ENCODE data around the gene FGF14. TPM values are rescaled to one million over a fixed set of nuclear protein-coding genes. Genes with fewer than 3 reads are reported as not detected.

The FGF14 gene
- total and polyA plus RNA-seq, 3 experiments from 2014 or later, result not detected

GRCh38 chr13:101979825-101980224 lies 422.0 kb downstream of the FGF14 start:
- no peak overlapping the region for H3K27ac ChIP-seq (ENCODE audit: low read depth, low read length)
- Mint-ChIP-seq H3K36me3 (peaks cover 0 to 3% (median 0%) of the 10 kb centered on the region in 3 donors), H3K4me1 (no peaks in the 10 kb centered on the region), H3K27ac (no peak overlapping the region), H3K9me3 (peaks cover 0 to 1% (median 0%) of the 10 kb centered on the region in 5 donors), H3K27me3 (peaks cover 0 to 6% of the 10 kb centered on the region in 2 donors), H3K4me3 (no peak overlapping the region)
- ChIA-PET CTCF (no interaction called here), POLR2A (no interaction called here)
- no peaks in the 10 kb centered on the region for H3K27me3 ChIP-seq (ENCODE audit: insufficient read depth, low read length, poor library complexity, severe bottlenecking)
- H3K9me3 ChIP-seq (ENCODE audit: low read length), result no peaks in the 10 kb centered on the region
- no peak overlapping the region for H3K4me3 ChIP-seq (ENCODE audit: low read length)
- no peak for DNase-seq
- H3K36me3 ChIP-seq (ENCODE audit: insufficient read depth, low read length), result no peaks in the 10 kb centered on the region
- no peaks in the 10 kb centered on the region for H3K4me1 ChIP-seq (ENCODE audit: insufficient read depth, low read length)

- Mint-ChIP-seq H3K4me3 (no peak overlapping the region), H3K27ac (no peak overlapping the region), H3K27me3 (peaks cover 0 to 6% of the 10 kb centered on the region in 2 donors), H3K9me3 (peaks cover 0 to 1% (median 0%) of the 10 kb centered on the region in 5 donors), H3K36me3 (peaks cover 0 to 3% (median 0%) of the 10 kb centered on the region in 3 donors), H3K4me1 (no peaks in the 10 kb centered on the region)
- CTCF ChIA-PET, result no interaction called here
- no peaks in the 10 kb centered on the region for H3K27me3 ChIP-seq (ENCODE audit: insufficient read depth, low read length, poor library complexity, severe bottlenecking)
- no peaks in the 10 kb centered on the region for H3K36me3 ChIP-seq (ENCODE audit: insufficient read depth, low read length)
- H3K9me3 ChIP-seq (ENCODE audit: low read length), result no peaks in the 10 kb centered on the region
- H3K27ac ChIP-seq (ENCODE audit: low read depth, low read length), result no peak overlapping the region
- H3K4me3 ChIP-seq (ENCODE audit: low read length), result no peak overlapping the region
- H3K4me1 ChIP-seq (ENCODE audit: insufficient read depth, low read length), result no peaks in the 10 kb centered on the region
- POLR2A ChIA-PET, result no interaction called here
- no peak for DNase-seq
Measured at GRCh38 chr13:101978552-101979315, 423.1 kb downstream of the FGF14 start.

- peaks cover 0 to 3% (median 0%) of the 10 kb centered on the region in 3 donors for H3K36me3 Mint-ChIP-seq
- Histone ChIP-seq H3K4me1 (ENCODE audit: insufficient read depth, low read length) (no peaks in the 10 kb centered on the region), H3K27me3 (ENCODE audit: insufficient read depth, low read length, poor library complexity, severe bottlenecking) (no peaks in the 10 kb centered on the region), H3K36me3 (ENCODE audit: insufficient read depth, low read length) (no peaks in the 10 kb centered on the region), H3K27ac (ENCODE audit: low read depth, low read length) (no peak overlapping the region), H3K9me3 (ENCODE audit: low read length) (no peaks in the 10 kb centered on the region), H3K4me3 (ENCODE audit: low read length) (no peak overlapping the region)
- H3K27ac Mint-ChIP-seq, result no peak overlapping the region
- ChIA-PET CTCF (no interaction called here), POLR2A (no interaction called here)
- peaks cover 0 to 6% of the 10 kb centered on the region in 2 donors for H3K27me3 Mint-ChIP-seq
- no peak for DNase-seq
- peaks cover 0 to 1% (median 0%) of the 10 kb centered on the region in 5 donors for H3K9me3 Mint-ChIP-seq
- H3K4me3 Mint-ChIP-seq, result no peak overlapping the region
- H3K4me1 Mint-ChIP-seq, result no peaks in the 10 kb centered on the region
Measured at GRCh38 chr13:101977475-101977874, 424.4 kb downstream of the FGF14 start.

- H3K27ac Mint-ChIP-seq, result no peak overlapping the region
- H3K9me3 ChIP-seq (ENCODE audit: low read length), result no peaks in the 10 kb centered on the region
- peaks cover 0 to 3% (median 0%) of the 10 kb centered on the region in 3 donors for H3K36me3 Mint-ChIP-seq
- no peaks in the 10 kb centered on the region for H3K27me3 ChIP-seq (ENCODE audit: insufficient read depth, low read length, poor library complexity, severe bottlenecking)
- H3K4me3 ChIP-seq (ENCODE audit: low read length), result no peak overlapping the region
- H3K27ac ChIP-seq (ENCODE audit: low read depth, low read length), result no peak overlapping the region
- H3K9me3 Mint-ChIP-seq, result peaks cover 0 to 3% (median 0%) of the 10 kb centered on the region in 5 donors
- ChIA-PET CTCF (no interaction called here), POLR2A (no interaction called here)
- H3K4me1 Mint-ChIP-seq, result no peaks in the 10 kb centered on the region
- H3K27me3 Mint-ChIP-seq, result peaks cover 0 to 2% of the 10 kb centered on the region in 2 donors
- H3K4me3 Mint-ChIP-seq, result no peak overlapping the region
- DNase-seq, result no peak
- no peaks in the 10 kb centered on the region for H3K36me3 ChIP-seq (ENCODE audit: insufficient read depth, low read length)
- no peaks in the 10 kb centered on the region for H3K4me1 ChIP-seq (ENCODE audit: insufficient read depth, low read length)
Measured at GRCh38 chr13:101972191-101972590, 429.7 kb downstream of the FGF14 start.

- no peak overlapping the region for H3K4me3 Mint-ChIP-seq
- no peak overlapping the region for H3K27ac Mint-ChIP-seq
- H3K27ac ChIP-seq (ENCODE audit: low read depth, low read length), result no peak overlapping the region
- no peak overlapping the region for H3K4me3 ChIP-seq (ENCODE audit: low read length)
- no peaks in the 10 kb centered on the region for H3K9me3 ChIP-seq (ENCODE audit: low read length)
- POLR2A ChIA-PET, result no interaction called here
- no peak for DNase-seq
- peaks cover 0 to 3% (median 0%) of the 10 kb centered on the region in 5 donors for H3K9me3 Mint-ChIP-seq
- no peaks in the 10 kb centered on the region for H3K36me3 ChIP-seq (ENCODE audit: insufficient read depth, low read length)
- H3K27me3 ChIP-seq (ENCODE audit: insufficient read depth, low read length, poor library complexity, severe bottlenecking), result no peaks in the 10 kb centered on the region
- peaks cover 0 to 2% (median 0%) of the 10 kb centered on the region in 3 donors for H3K36me3 Mint-ChIP-seq
- H3K27me3 Mint-ChIP-seq, result peaks cover 0 to 2% of the 10 kb centered on the region in 2 donors
- CTCF ChIA-PET, result no interaction called here
- H3K4me1 ChIP-seq (ENCODE audit: insufficient read depth, low read length), result no peaks in the 10 kb centered on the region
- no peaks in the 10 kb centered on the region for H3K4me1 Mint-ChIP-seq
Measured at GRCh38 chr13:101970341-101970740, 431.5 kb downstream of the FGF14 start.

GRCh38 chr13:101967781-101968180 lies 434.1 kb downstream of the FGF14 start:
- Histone ChIP-seq H3K27ac (ENCODE audit: low read depth, low read length) (no peak overlapping the region), H3K4me1 (ENCODE audit: insufficient read depth, low read length) (no peaks in the 10 kb centered on the region), H3K4me3 (ENCODE audit: low read length) (no peak overlapping the region), H3K9me3 (ENCODE audit: low read length) (no peaks in the 10 kb centered on the region), H3K36me3 (ENCODE audit: insufficient read depth, low read length) (no peaks in the 10 kb centered on the region), H3K27me3 (ENCODE audit: insufficient read depth, low read length, poor library complexity, severe bottlenecking) (no peaks in the 10 kb centered on the region)
- Mint-ChIP-seq H3K9me3 (peaks cover 0 to 3% (median 0%) of the 10 kb centered on the region in 5 donors), H3K4me1 (no peaks in the 10 kb centered on the region), H3K27ac (no peak overlapping the region), H3K27me3 (peaks cover 2 to 5% of the 10 kb centered on the region in 2 donors), H3K4me3 (no peak overlapping the region), H3K36me3 (no peaks in the 10 kb centered on the region)
- ChIA-PET CTCF (no interaction called here), POLR2A (no interaction called here)
- DNase-seq, result no peak

GRCh38 chr13:101967216-101967615 lies 434.6 kb downstream of the FGF14 start:
- H3K36me3 Mint-ChIP-seq, result no peaks in the 10 kb centered on the region
- no peaks in the 10 kb centered on the region for H3K4me1 Mint-ChIP-seq
- POLR2A ChIA-PET, result no interaction called here
- H3K36me3 ChIP-seq (ENCODE audit: insufficient read depth, low read length), result no peaks in the 10 kb centered on the region
- H3K27ac ChIP-seq (ENCODE audit: low read depth, low read length), result no peak overlapping the region
- H3K9me3 Mint-ChIP-seq, result peaks cover 0 to 3% (median 0%) of the 10 kb centered on the region in 5 donors
- no peak overlapping the region for H3K4me3 ChIP-seq (ENCODE audit: low read length)
- H3K27me3 Mint-ChIP-seq, result peaks cover 2 to 5% of the 10 kb centered on the region in 2 donors
- no peaks in the 10 kb centered on the region for H3K9me3 ChIP-seq (ENCODE audit: low read length)
- no peaks in the 10 kb centered on the region for H3K4me1 ChIP-seq (ENCODE audit: insufficient read depth, low read length)
- no peak overlapping the region for H3K27ac Mint-ChIP-seq
- CTCF ChIA-PET, result no interaction called here
- H3K27me3 ChIP-seq (ENCODE audit: insufficient read depth, low read length, poor library complexity, severe bottlenecking), result no peaks in the 10 kb centered on the region
- H3K4me3 Mint-ChIP-seq, result no peak overlapping the region
- DNase-seq, result no peak

- Histone ChIP-seq H3K4me3 (ENCODE audit: low read length) (no peak overlapping the region), H3K4me1 (ENCODE audit: insufficient read depth, low read length) (no peaks in the 10 kb centered on the region), H3K36me3 (ENCODE audit: insufficient read depth, low read length) (no peaks in the 10 kb centered on the region), H3K27ac (ENCODE audit: low read depth, low read length) (no peak overlapping the region), H3K27me3 (ENCODE audit: insufficient read depth, low read length, poor library complexity, severe bottlenecking) (no peaks in the 10 kb centered on the region), H3K9me3 (ENCODE audit: low read length) (no peaks in the 10 kb centered on the region)
- no peaks in the 10 kb centered on the region for H3K4me1 Mint-ChIP-seq
- peaks cover 0 to 2% (median 0%) of the 10 kb centered on the region in 5 donors for H3K9me3 Mint-ChIP-seq
- DNase-seq, result no peak
- peaks cover 2 to 5% of the 10 kb centered on the region in 2 donors for H3K27me3 Mint-ChIP-seq
- H3K27ac Mint-ChIP-seq, result no peak overlapping the region
- POLR2A ChIA-PET, result no interaction called here
- H3K36me3 Mint-ChIP-seq, result no peaks in the 10 kb centered on the region
- no peak overlapping the region for H3K4me3 Mint-ChIP-seq
- CTCF ChIA-PET, result no interaction called here
Measured at GRCh38 chr13:101965096-101965495, 436.8 kb downstream of the FGF14 start.

All from CD8-positive, alpha-beta memory T cell (primary cell).